ENCODE results near the gene WASF3.

- TF ChIP-seq CTCF (IDR thresholded peaks at IDR 0.05; ENCODE audit: low read depth, low read length, missing input control) = no peak
- no peak for TF ChIP-seq SP1 (IDR thresholded peaks at IDR 0.05)
- no peak for TF ChIP-seq EGR1 (IDR thresholded peaks at IDR 0.05; ENCODE audit: low read depth in 2 of 2)
- no peak for TF ChIP-seq YY1 (IDR thresholded peaks at IDR 0.05)
- TF ChIP-seq GABPA (IDR thresholded peaks at IDR 0.05 in 1 of 2, conservative IDR thresholded peaks at IDR 0.05 in 1 of 2) = no peak
- no peak for TF ChIP-seq TAF1 (conservative IDR thresholded peaks at IDR 0.05)
- no peak for TF ChIP-seq REST (IDR thresholded peaks at IDR 0.05)
- TF ChIP-seq NR2F2 (IDR thresholded peaks at IDR 0.05) = no peak
- TF ChIP-seq JUND (IDR thresholded peaks at IDR 0.05) = no peak
- no peak for TF ChIP-seq FOXA2 (IDR thresholded peaks at IDR 0.05)
- TF ChIP-seq MAX (IDR thresholded peaks at IDR 0.05) = no peak
- TF ChIP-seq RAD21 (IDR thresholded peaks at IDR 0.05) = no peak
- no peak for TF ChIP-seq ZBTB33 (IDR thresholded peaks at IDR 0.05)
Measured at GRCh38 chr13:26623125-26623524, 65.6 kb downstream of the WASF3 start.
